SK-N-SH (cell line): ENCODE measurements around the gene COQ8B. TPM values are rescaled to one million over a fixed set of nuclear protein-coding genes. Genes with fewer than 3 reads are reported as not detected.

Experiments
- CTCF ChIA-PET: fragments of 300-600, 350-600 bp; formaldehyde crosslinking; extraction: SDS; loops from one replicate; lab custom pipeline; 2021; lab: Yijun Ruan, JAX
- POLR2A ChIA-PET: fragments of 350-600 bp; sonication (Branson Sonifier 250); formaldehyde crosslinking; extraction: SDS; loops from one replicate; lab custom pipeline; 2020; ENCODE audit warnings: antibody characterized with exemption, inconsistent platforms; lab: Yijun Ruan, JAX
- DNase-seq: peaks from one replicate; pipeline ENCODE4 v3.0.0; 2012
- H2AFZ ChIP-seq: fragments of 200-600 bp; sonication (generic); 2 replicates; pipeline ENCODE4 v1.8.1; 2016; ENCODE audit warnings: antibody characterized with exemption, mild to moderate bottlenecking, low read depth
- H3F3A ChIP-seq: fragments of 200-600 bp; sonication (generic); replicated peaks from 2 replicates; pipeline ENCODE3; 2016; ENCODE audit warnings: antibody characterized with exemption, mild to moderate bottlenecking; ENCODE audit not compliant: insufficient read depth
- H3K27ac ChIP-seq, 2 experiments: fragments of 200-500 bp in 1 of 2; fragments of 200-600 bp in 1 of 2; sonication (Bioruptor generic) in 1 of 2; sonication (generic), shearing (Covaris generic) in 1 of 2; 2 replicates each; pipeline versions ENCODE4 v1.5.1 to v1.6.1; 2014 to 2016; ENCODE audit warnings: low read depth in 2 of 2, inconsistent platforms in 1 of 2, low read length in 1 of 2, mild to moderate bottlenecking in 1 of 2, mixed read lengths in 1 of 2
- H3K27me3 ChIP-seq: fragments of 200-600 bp; sonication (generic), shearing (Covaris generic); 2 replicates; pipeline ENCODE4 v1.6.1; 2016; ENCODE audit warnings: mixed run types; ENCODE audit not compliant: insufficient read depth
- H3K36me3 ChIP-seq, 2 experiments: fragments of 200-500 bp in 1 of 2; fragments of 200-600 bp in 1 of 2; sonication (Bioruptor generic) in 1 of 2; sonication (generic) in 1 of 2; replicated peaks in 1 of 2; 2 replicates each; pipeline versions ENCODE3 to v1.5.1; 2014 to 2016; ENCODE audit warnings: low read length in 1 of 2, mild to moderate bottlenecking in 1 of 2; ENCODE audit not compliant: insufficient read depth in 2 of 2, control insufficient read depth in 1 of 2
- H3K4me1 ChIP-seq, 2 experiments: fragments of 200-500 bp in 1 of 2; fragments of 200-600 bp in 1 of 2; sonication (Bioruptor generic) in 1 of 2; sonication (generic), shearing (Covaris generic) in 1 of 2; 2 replicates each; pipeline versions ENCODE4 v1.5.1 to v1.6.1; 2014 to 2016; ENCODE audit warnings: low read depth in 1 of 2, low read length in 1 of 2, mixed run types in 1 of 2; ENCODE audit not compliant: insufficient read depth in 2 of 2, control insufficient read depth in 1 of 2
- H3K4me2 ChIP-seq: fragments of 200-600 bp; sonication (generic), shearing (Covaris generic); 2 replicates; pipeline ENCODE4 v1.6.1; 2017; ENCODE audit warnings: mixed run types
- H3K4me3 ChIP-seq, 2 experiments: fragments of 200-500 bp in 1 of 2; fragments of 200-600 bp in 1 of 2; sonication (Bioruptor generic) in 1 of 2; sonication (generic), shearing (Covaris generic) in 1 of 2; 2 replicates each; pipeline versions ENCODE4 v1.5.1 to v1.8.1; 2014 to 2016; ENCODE audit warnings: low read depth in 2 of 2, inconsistent platforms in 1 of 2, low read length in 1 of 2, mild to moderate bottlenecking in 1 of 2, mixed read lengths in 1 of 2, moderate library complexity in 1 of 2
- H3K79me2 ChIP-seq: fragments of 200-600 bp; sonication (generic); 2 replicates; pipeline ENCODE4 v1.8.1; 2017; ENCODE audit warnings: mild to moderate bottlenecking; ENCODE audit not compliant: insufficient read depth
- H3K9ac ChIP-seq: fragments of 200-600 bp; sonication (generic); 2 replicates; pipeline ENCODE4 v1.6.1; 2017; ENCODE audit warnings: mixed run types
- H3K9me2 ChIP-seq: fragments of 200-600 bp; sonication (generic); 2 replicates; pipeline ENCODE4 v1.6.1; 2017; ENCODE audit warnings: mixed run types
- H3K9me3 ChIP-seq: fragments of 200-600 bp; sonication (generic); 2 replicates; pipeline ENCODE4 v1.6.1; 2017; ENCODE audit warnings: mixed run types, mild to moderate bottlenecking, moderate library complexity
- H4K20me1 ChIP-seq: fragments of 200-600 bp; sonication (generic); 2 replicates; pipeline ENCODE4 v1.6.1; 2017; ENCODE audit warnings: mild to moderate bottlenecking, mixed run types; ENCODE audit not compliant: insufficient read depth
- CTCF ChIP-seq: fragments of 200-600 bp; sonication (generic); IDR thresholded peaks from 2 replicates; pipeline ENCODE4 v1.6.1; 2017; ENCODE audit warnings: antibody characterized with exemption, mild to moderate bottlenecking, moderate library complexity
- FOXJ3 ChIP-seq: sonication (generic); formaldehyde crosslinking; IDR thresholded peaks from 2 replicates; pipeline ENCODE4 v1.5.1; 2020; ENCODE audit warnings: mild to moderate bottlenecking, missing genetic modification reagents
- FOXM1 ChIP-seq: IDR thresholded peaks from 2 replicates; pipeline ENCODE4 v1.4.0; 2012; ENCODE audit warnings: low read depth, mild to moderate bottlenecking
- GABPA ChIP-seq: IDR thresholded peaks from 2 replicates; pipeline ENCODE4 v1.4.0; 2012; ENCODE audit warnings: low read depth, mild to moderate bottlenecking
- GATA2 ChIP-seq: sonication (generic); formaldehyde crosslinking; IDR thresholded peaks from 2 replicates; pipeline ENCODE4 v1.5.0; 2020; ENCODE audit warnings: mild to moderate bottlenecking, missing genetic modification reagents
- JUND ChIP-seq: IDR thresholded peaks from 2 replicates; pipeline ENCODE4 v1.4.0; 2012
- MEF2A ChIP-seq: IDR thresholded peaks from 2 replicates; pipeline ENCODE4 v1.4.0; 2012; ENCODE audit warnings: low read depth, borderline replicate concordance
- NFIC ChIP-seq: IDR thresholded peaks from 2 replicates; pipeline ENCODE4 v1.4.0; 2012; ENCODE audit warnings: borderline replicate concordance
- SIN3A ChIP-seq: IDR thresholded peaks from 2 replicates; pipeline ENCODE4 v1.6.1; 2012; ENCODE audit warnings: low read depth, mild to moderate bottlenecking, low read length, moderate library complexity, borderline replicate concordance
- TCF12 ChIP-seq: IDR thresholded peaks from 2 replicates; pipeline ENCODE4 v1.4.0; 2012
- USF2 ChIP-seq: fragments of 150-350 bp; IDR thresholded peaks from 2 replicates; pipeline ENCODE4 v1.6.1; 2017; ENCODE audit warnings: antibody characterized with exemption, low read length, low read depth, borderline replicate concordance
- WGBS: methylation state at CpG from one replicate; pipeline ENCODE4 v1.1.6; 2017; ENCODE audit warnings: low lambda C conversion rate; 5-methylcytosine and 5-hydroxymethylcytosine counted together
- polyA plus RNA-seq, 3 experiments: library from polyadenylated mRNA; depleted of rRNA; stranded (reverse); fragments of >200 nt; gene quantifications; 2 replicates each; pipeline ENCODE4 v1.2.3, GENCODE V29; 2012
- TF ChIP-seq, protein P1 (sequence below): IDR thresholded peaks from 2 replicates; pipeline ENCODE4 v1.4.0; 2012; ENCODE audit warnings: low read depth, borderline replicate concordance
- TF ChIP-seq, protein P2 (sequence below): IDR thresholded peaks from 2 replicates; pipeline ENCODE4 v1.4.0; 2012; ENCODE audit warnings: low read depth
- TF ChIP-seq, protein P3 (sequence below): IDR thresholded peaks from 2 replicates; pipeline ENCODE4 v1.4.0; 2012; ENCODE audit warnings: low read depth, borderline replicate concordance
- TF ChIP-seq, protein P4 (sequence below): fragments of 150-350 bp; IDR thresholded peaks from 2 replicates; pipeline ENCODE4 v1.6.1; 2016; ENCODE audit warnings: mild to moderate bottlenecking, low read depth, low read length

The COQ8B gene
- polyA plus RNA-seq, 1 of the 3 experiments (the other 2 are of a cell fraction): 43.8 TPM

- no peaks in the 10 kb centered on the region for H3K9me2 ChIP-seq
- TF ChIP-seq JUND (no peak), MEF2A (no peak), FOXJ3 (CRISPR knock-in tag) (no peak), USF2 (no peak), GABPA (no peak), SIN3A (no peak), NFIC (no peak), FOXM1 (no peak), CTCF (no peak), TCF12 (no peak), GATA2 (CRISPR knock-in tag) (no peak)
- TF ChIP-seq, protein P1, sequence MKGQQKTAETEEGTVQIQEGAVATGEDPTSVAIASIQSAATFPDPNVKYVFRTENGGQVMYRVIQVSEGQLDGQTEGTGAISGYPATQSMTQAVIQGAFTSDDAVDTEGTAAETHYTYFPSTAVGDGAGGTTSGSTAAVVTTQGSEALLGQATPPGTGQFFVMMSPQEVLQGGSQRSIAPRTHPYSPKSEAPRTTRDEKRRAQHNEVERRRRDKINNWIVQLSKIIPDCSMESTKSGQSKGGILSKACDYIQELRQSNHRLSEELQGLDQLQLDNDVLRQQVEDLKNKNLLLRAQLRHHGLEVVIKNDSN: no peak
- TF ChIP-seq, protein P2, sequence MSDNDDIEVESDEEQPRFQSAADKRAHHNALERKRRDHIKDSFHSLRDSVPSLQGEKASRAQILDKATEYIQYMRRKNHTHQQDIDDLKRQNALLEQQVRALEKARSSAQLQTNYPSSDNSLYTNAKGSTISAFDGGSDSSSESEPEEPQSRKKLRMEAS: no peak
- TF ChIP-seq, protein P3, sequence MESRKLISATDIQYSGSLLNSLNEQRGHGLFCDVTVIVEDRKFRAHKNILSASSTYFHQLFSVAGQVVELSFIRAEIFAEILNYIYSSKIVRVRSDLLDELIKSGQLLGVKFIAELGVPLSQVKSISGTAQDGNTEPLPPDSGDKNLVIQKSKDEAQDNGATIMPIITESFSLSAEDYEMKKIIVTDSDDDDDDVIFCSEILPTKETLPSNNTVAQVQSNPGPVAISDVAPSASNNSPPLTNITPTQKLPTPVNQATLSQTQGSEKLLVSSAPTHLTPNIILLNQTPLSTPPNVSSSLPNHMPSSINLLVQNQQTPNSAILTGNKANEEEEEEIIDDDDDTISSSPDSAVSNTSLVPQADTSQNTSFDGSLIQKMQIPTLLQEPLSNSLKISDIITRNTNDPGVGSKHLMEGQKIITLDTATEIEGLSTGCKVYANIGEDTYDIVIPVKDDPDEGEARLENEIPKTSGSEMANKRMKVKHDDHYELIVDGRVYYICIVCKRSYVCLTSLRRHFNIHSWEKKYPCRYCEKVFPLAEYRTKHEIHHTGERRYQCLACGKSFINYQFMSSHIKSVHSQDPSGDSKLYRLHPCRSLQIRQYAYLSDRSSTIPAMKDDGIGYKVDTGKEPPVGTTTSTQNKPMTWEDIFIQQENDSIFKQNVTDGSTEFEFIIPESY: no peak
- TF ChIP-seq, protein P4, sequence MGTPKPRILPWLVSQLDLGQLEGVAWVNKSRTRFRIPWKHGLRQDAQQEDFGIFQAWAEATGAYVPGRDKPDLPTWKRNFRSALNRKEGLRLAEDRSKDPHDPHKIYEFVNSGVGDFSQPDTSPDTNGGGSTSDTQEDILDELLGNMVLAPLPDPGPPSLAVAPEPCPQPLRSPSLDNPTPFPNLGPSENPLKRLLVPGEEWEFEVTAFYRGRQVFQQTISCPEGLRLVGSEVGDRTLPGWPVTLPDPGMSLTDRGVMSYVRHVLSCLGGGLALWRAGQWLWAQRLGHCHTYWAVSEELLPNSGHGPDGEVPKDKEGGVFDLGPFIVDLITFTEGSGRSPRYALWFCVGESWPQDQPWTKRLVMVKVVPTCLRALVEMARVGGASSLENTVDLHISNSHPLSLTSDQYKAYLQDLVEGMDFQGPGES: no peak
- POLR2A ChIA-PET: no interaction called here
Measured at GRCh38 chr19:40737102-40737644, 20.5 kb upstream of the COQ8B start.

More at GRCh38 chr19:40737102-40737644, 20.5 kb upstream of the COQ8B start:
- Histone ChIP-seq H3K9me3 (no peaks in the 10 kb centered on the region), H3K9ac (no peak overlapping the region), H3K27ac (no peak overlapping the region), H3K79me2 (no peaks in the 10 kb centered on the region), H3F3A (no peaks in the 10 kb centered on the region), H4K20me1 (no peaks in the 10 kb centered on the region), H3K4me1 (no peaks in the 10 kb centered on the region), H3K4me2 (no peak overlapping the region), H3K4me3 (no peak overlapping the region), H3K36me3 (peaks cover 22 to 24% of the 10 kb centered on the region in 2 experiments), H3K27me3 (no peaks in the 10 kb centered on the region), H2AFZ (no peak overlapping the region)
- CTCF ChIA-PET: interaction anchor here (0.6 to 1.9 kb wide), 2 partner anchors 12 to 74 kb away, joined by 3 to 5 read pairs; no protein-coding TSS in a partner anchor
- DNase-seq: no peak
- 96% methylated on average over 5 of the region's 9 CpGs for WGBS
